GOT3 (cell line): ENCODE measurements around the gene ALAD.
"Not testable (repeated sequence)": the region's sequence is repeated elsewhere in the genome, so short reads cannot be mapped to it uniquely, and the experiment has no call there.

Source experiments
- DNase-seq: peaks from one replicate; lab custom pipeline; 2025; ENCODE audit warnings: mixed read lengths; lab: John Stamatoyannopoulos, UW

The ALAD gene

GRCh38 chr9:113398796-113399195 lies 2.3 kb downstream of the ALAD start:
- no peak for DNase-seq

GRCh38 chr9:113397203-113397631 lies 3.9 kb downstream of the ALAD start:
- no peak for DNase-seq

- DNase-seq = no peak
These were observed 5.9 kb downstream of the ALAD start for GRCh38 chr9:113395000-113395861.

DNA sequence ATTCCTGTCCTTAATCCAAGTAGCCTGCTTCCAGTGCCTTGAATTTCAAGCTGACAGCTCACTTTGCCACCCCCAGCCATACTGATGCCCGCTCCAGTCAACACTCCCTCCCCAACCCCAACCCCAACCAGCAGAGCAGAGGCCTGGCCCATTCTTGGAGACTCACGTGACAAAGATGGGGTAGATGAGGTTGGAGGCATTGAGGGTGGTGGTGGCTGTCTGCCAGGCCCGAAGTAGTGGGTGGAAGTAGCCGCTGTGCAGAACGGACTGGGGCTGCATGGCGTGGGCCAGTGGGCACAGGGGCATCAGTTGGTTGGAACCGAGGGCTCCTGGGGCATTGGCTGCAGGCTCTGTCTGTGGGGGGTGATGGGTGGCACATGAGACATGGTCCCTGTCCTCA lies 7.8 kb downstream of the ALAD start:
- DNase-seq = no peak

DNA sequence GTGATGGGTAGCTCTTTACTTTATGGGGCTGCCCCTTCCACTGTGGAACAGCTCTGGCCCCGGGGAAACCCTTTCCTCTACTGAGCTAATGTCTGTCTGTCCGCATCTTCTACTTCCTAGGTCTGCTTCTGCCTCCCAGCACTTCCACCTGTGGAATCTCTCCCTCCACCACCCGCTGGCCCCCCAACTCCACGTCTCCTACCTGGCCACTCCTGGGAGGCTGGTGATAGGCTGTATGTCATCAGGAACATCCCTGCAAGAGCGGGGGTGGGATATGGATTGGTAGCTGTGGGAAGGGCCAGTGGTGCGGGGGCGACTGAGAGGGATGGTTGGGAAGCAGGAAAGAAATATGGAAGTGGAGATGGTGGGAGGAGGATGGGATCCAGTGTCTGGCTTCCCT lies 9.2 kb downstream of the ALAD start:
- no peak for DNase-seq

DNA sequence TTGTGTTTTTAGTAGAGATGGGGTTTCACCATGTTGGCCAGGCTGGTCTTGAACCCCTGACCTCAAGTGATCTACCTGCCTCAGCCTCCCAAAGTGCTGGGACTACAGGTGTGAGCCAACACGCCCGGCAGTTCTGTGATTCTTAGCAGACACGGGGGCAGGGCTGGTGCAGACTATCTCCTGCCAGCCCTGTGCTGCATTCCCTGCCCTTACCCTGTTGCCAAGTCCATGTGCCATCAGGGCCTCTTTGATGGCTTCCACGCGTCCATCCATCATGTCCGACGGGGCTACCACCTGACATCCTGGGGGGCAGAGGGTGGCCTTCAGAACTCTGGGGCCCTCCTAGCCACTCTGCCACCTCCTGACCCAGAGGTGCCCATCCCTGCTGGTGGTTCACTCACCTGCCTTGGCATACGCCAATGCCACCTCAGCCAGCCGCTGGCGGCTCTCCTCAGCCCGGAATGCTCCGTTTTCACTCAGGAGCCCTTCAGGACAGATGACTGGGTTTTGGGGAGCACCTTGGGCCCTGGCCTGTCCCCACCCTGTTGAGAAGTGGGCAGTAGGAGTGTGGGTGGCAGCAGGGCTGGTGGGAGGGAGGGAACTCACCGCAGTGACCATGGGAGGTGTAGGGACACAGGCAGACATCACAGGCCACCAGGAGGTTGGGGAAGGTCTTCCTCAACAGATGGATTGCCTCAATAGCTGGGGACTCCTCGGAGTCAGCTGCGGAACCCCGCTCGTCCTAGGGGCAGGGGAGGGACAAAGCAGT lies 10.7 kb downstream of the ALAD start:
- DNase-seq = no peak

DNA sequence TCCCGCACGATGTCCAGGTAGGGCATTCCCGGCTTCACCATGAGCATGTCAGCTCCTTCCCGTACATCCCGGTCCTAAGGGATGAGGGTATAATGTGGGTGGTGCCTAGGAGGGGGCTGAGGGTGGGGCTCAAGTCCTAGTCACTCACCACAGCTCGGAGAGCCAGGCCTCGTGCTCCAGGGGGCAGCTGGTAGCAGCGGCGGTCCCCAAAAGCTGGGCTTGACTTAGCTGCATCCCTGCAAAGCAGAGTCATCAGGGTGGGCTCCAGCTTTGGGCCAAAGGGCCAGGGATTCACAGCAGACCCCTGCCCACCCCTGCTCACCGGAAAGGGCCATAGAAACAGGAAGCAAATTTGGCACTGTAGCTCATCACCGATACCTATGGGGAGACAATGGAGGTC lies 11.6 kb downstream of the ALAD start:
- DNase-seq = no peak

DNA sequence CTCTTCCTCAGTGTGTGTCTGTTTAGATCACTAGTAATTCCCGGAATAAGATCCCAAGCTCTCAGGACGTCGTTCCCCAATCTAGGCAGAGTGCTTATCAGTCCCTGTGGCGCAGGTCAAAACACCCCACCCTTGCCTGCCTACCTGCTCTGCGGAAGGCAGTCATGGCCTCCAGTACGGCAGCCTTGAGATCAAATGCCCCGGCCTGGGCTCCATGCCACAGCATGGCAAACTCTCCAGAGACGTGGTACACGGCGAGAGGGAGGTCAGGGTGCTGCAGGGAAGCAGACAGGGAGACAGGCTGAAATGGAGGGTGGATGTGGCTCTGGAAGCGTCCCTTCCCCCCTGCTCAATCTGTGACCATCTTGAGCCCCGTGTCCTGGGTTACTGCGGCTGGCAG lies 12.3 kb downstream of the ALAD start:
- DNase-seq = no peak

- DNase-seq = no peak
These were observed 13.4 kb downstream of the ALAD start for GRCh38 chr9:113387560-113388230.

DNA sequence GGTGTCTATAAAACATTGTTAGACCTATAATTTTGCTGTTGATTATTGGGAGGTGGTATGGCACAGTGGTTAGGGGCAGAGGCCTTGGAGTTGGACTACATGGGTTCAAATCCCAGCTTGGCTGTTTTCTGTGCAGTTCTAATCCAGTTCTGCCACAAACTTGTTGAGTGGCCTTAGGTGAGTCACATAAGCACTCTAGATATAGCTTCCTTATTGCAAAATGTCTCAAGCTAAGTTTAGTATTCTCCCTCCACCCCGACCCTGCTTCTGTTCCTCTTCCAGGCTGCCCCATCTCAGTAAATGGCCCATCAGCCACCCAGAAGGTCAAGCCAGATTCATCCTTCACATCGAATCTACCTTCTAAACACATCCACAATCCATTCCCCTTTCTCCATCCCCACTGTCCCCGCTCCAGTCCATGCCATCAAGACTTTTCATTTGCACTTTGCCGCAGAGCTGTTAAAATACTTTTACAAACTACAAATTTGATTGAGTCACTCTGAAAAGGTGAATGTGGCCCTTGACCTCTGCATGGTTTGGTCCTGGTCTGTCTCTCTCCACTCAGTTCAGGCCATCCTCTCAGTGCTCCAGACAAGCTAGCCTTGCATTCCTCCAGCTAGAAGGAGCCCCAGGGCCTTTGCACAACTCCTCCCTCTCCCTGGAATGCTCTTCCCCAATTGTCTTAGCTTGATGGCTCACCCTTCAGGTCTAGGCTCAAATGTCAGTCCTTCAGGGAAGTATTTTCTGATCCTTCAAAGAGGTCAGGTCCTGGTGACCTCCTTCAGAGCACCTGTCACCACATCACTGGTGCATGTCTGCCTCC lies 14.3 kb downstream of the ALAD start:
- no peak for DNase-seq

- no peak for DNase-seq
These were observed 19.1 kb downstream of the ALAD start for GRCh38 chr9:113381909-113382411.

DNA sequence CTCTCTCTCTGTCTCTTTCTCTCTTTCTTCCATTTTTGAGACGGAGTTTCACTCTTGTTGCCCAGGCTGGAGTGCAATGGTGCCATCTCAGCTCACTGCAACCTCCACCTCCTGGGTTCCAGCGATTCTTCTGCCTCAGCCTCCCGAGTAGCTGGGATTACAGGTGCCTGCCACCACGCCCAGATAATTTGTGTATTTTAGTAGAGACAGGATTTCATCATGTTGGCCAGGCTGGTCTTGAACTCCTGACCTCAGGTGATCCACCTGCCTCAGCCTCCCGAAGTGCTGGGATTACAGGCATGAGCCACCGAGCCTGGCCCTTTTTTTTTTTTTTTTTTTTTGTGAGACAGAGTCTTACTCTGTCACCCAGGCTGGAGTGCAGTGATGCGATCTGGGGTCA lies 19.6 kb downstream of the ALAD start:
- not testable (repeated sequence) for DNase-seq

GRCh38 chr9:113380869-113381378 lies 20.2 kb downstream of the ALAD start:
- no peak for DNase-seq

DNA sequence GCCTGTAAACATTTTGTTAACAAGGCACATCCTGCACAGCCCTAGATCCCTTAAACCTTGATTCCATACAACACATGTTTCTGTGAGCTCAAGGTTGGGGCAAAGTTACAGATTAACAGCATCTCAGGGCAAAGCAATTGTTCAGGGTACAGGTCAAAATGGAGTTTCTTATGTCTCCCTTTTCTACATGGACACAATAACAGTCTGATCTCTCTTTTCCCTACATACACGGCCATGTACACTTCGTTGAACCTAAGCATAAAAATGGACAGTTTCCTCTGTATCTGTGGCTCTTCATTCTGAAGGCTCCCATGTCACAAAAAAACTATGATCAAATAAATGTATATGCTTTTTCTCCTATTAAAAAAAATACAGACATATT lies 21.3 kb downstream of the ALAD start:
- DNase-seq = not testable (repeated sequence)

- not testable (repeated sequence) for DNase-seq
These were observed 21.8 kb downstream of the ALAD start for GRCh38 chr9:113379094-113379828.

DNA sequence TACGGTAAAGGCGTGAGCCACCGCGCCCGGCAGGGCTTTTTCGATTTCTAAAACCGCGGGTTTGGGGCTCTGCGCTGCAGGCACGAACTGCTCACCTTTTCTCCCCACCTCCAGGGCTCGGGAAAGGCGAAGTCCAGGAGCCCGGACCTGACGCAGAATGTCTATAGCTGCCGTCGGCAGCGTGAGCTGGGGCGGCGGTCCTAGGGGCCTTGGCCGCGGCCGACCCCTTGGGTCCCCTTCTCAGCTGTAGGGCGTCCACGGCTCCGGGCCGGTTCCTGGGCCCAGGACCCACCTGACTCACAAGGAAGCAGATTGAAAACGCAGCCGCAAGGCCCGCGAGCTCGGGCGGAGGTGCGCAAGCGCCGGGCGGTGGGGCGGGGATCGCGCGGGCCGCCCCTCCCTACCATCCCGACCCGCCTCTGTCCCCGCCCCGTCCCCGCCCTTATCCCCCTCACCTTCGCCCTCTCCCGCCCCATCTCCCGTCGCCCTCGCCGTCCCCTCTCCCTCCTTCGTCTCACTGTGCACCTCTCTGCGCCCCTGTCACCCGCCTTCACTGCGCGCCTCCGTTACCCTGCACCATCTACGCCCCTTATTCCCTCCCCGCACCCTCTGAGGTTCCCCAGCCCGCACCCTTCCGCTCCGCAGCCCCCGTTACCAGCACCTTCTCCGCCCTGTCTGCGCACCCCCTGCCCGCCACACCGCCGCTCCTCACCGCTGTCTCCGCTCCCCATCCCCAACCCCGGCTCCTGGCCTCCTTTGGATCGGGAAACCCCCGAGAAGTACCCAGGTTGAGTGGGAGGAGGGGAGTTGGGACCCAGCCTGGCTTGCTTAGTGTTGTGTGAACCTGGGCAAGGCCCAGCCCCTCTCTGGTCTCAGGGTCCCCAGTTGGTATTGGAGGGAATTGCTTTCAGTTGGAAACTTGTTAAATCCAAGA lies 24.2 kb downstream of the ALAD start, which contains the start of gene HDHD3:
Gene HDHD3 (minus strand): TSS at position 353 of the 934 bp plus-strand sequence. CDS start 2,632 bp downstream, outside the sequence.
- DNase-seq = peak; percentile 5

DNA sequence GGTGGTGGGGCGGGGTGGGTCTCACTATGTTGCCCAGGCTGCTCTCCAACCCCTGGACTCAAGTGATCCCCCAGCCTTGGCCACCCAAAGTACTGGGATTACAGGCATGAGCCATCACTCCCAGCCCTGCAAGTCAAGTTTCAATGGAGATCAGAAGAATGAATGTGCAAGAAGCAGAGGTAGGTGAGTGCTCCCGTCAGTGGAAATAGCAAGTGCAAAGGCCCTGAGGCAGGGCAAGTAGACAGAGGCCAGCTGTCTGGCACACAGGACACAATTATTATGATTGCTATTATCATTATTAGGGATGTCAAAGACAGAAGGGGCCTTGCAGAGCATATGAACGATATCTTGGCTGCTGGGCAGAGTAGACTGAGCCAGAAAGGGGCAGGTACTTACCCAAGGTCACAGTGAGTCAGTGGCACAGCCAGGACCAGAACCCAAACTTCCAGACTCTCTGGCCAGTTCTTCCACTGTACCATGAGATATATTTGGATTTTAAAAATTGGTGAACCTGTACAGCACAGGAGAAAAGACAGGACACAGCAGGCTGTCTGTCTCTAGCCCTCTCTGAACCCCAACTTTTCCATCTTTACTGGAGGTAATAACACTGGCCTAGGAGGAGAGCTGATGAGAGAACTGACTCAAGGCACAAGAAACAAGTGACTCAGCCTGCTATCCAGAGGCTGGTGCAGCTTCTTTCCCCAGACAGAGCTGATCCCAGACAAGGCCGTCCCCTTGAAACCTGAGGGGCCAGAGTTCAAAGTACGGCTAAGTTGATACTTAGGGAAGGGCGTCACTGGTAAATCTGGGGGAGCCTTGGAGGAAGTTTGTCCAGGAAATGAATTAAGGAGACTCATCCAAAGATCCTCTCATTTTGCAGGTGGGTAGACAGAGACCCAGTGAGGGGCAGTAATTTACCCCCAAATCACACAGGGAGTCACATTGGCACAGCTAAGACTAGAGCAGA lies 25.7 kb downstream of the ALAD start:
- DNase-seq = no peak
